ENCODE measurements around the gene DTNA. TPM values are rescaled to one million over a fixed set of nuclear protein-coding genes. Genes with fewer than 3 reads are reported as not detected.

The DTNA gene
- total RNA-seq, 6 experiments from 2014 or later = 0.58 to 1.2 (median 0.98) TPM

DNA sequence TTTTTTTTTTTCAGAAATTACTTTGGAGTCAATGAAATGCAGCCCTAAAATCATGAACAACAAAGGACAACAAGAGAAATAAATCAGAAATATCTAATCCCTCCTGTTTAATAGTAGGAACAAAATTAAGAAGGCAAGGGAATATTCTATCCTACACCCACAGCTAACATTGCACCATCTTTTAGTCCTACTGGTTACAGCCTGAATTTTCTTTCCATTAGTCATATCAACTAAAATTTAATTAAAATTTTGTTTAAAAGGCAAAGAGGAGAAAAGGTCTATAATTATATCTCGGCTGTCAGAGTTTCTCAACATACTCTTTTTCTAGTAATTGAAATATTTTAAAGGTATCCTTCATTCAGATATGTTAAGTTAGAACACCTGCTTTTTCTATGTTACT is 61.9 kb downstream of the DTNA start:
- Mint-ChIP-seq H3K4me3 (peak overlapping the region; percentile 19; the same call in 1 of the 2 replicates), H3K36me3 (ENCODE audit: low read depth) (peaks cover 4% of the 10 kb centered on the region; the same call in 1 of the 2 replicates), H3K9me3 (no peaks in the 10 kb centered on the region), H3K27ac (no peak overlapping the region), H3K27me3 (ENCODE audit: insufficient read depth) (peaks cover 7% of the 10 kb centered on the region), H3K4me1 (ENCODE audit: low read depth) (peaks cover 61% of the 10 kb centered on the region)
- DNase-seq = no peak
- TF ChIP-seq, protein P1, sequence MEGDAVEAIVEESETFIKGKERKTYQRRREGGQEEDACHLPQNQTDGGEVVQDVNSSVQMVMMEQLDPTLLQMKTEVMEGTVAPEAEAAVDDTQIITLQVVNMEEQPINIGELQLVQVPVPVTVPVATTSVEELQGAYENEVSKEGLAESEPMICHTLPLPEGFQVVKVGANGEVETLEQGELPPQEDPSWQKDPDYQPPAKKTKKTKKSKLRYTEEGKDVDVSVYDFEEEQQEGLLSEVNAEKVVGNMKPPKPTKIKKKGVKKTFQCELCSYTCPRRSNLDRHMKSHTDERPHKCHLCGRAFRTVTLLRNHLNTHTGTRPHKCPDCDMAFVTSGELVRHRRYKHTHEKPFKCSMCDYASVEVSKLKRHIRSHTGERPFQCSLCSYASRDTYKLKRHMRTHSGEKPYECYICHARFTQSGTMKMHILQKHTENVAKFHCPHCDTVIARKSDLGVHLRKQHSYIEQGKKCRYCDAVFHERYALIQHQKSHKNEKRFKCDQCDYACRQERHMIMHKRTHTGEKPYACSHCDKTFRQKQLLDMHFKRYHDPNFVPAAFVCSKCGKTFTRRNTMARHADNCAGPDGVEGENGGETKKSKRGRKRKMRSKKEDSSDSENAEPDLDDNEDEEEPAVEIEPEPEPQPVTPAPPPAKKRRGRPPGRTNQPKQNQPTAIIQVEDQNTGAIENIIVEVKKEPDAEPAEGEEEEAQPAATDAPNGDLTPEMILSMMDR (IDR thresholded peaks at IDR 0.05) = no peak

DNA sequence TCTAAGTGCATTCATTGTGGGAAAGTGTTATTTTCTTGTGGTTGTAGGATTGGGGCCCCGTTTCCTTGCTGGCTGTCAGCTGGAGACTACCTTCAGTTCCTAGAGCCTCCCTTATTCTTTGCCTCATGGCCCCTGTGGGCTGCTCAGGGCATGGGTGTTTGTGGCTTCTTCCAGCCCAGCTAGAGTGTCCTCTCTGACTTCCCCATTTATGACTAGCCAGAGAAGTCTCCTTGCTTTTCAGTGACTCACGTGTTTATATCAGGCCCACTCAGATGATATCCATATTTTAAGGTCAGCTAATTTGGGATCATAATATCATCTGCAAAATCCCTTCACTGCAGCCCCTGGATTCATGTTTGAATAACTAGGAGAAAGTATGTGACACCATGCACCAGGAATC is 62.8 kb downstream of the DTNA start:
- Mint-ChIP-seq H3K4me1 (ENCODE audit: low read depth) (peaks cover 52% of the 10 kb centered on the region), H3K27ac (peak overlapping the region; percentile 53), H3K9me3 (no peaks in the 10 kb centered on the region), H3K27me3 (ENCODE audit: insufficient read depth) (peaks cover 7% of the 10 kb centered on the region), H3K4me3 (peak overlapping the region; percentile 58), H3K36me3 (ENCODE audit: low read depth) (peaks cover 6% of the 10 kb centered on the region; the same call in 1 of the 2 replicates)
- DNase-seq = peak; percentile 21
- TF ChIP-seq, protein P1 (IDR thresholded peaks at IDR 0.05) = no peak

DNA sequence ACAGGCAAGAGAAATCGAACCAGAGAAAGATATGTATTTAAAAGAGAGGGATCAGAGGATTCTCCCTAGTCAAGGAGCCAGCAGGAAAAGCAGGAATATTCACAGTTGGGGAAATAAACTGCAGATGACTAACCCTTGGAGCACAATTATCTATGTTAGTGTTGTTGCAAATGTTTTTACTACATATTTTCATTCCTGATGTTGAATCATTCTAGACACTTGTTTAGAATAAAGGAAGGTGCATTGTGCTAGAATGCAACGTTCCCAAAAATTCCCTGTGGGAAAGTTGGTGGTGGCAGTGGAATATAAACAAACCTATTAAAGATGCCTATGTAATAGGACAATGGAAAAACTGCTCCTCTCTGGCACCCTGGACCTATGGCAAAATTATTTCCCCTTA is 63.3 kb downstream of the DTNA start:
- Mint-ChIP-seq H3K4me1 (ENCODE audit: low read depth) (peaks cover 47% of the 10 kb centered on the region), H3K36me3 (ENCODE audit: low read depth) (peaks cover 6% of the 10 kb centered on the region; the same call in 1 of the 2 replicates), H3K27ac (peak overlapping the region; percentile 53), H3K4me3 (peak overlapping the region; percentile 58), H3K27me3 (ENCODE audit: insufficient read depth) (peaks cover 7% of the 10 kb centered on the region), H3K9me3 (no peaks in the 10 kb centered on the region)
- DNase-seq = peak; percentile 32
- TF ChIP-seq, protein P1 (IDR thresholded peaks at IDR 0.05) = no peak

DNA sequence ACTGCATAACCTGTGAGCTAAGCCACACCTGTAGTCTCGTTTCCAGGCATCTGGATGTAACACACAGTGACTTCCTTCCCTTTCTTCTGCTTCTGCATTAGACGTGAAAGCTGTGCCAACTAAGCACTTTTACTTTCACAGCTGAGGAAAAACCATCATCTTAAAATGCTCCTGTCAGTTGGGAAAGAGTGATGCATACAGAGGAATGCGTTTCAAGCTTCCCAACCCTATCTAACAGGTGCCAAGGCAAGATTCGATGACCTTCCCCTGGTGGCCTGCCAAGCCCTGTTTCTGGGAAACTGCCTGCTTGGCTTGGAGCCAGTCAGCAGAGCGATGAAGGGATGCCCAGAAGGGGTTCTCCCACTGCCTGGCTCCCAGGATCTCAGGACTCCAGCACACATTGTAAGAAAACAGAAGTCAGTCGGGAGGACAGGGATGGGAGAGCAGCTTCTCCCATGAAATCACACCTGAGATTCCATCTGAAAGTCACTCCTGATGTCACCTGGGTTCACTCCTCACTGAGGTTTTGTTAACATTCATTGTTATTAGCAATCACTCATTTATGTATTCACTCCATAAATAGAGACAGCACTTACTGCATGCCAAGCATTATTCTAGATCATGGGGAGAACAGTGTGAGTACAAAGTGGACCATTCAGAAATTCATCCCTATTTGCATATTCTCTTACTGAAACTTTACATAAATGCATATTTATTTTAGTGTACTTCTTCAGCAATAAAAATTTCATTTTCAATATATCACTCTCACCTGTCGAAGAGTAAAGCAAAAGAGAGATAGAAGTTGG is 64.1 kb downstream of the DTNA start:
- peaks cover 6% of the 10 kb centered on the region; the same call in 1 of the 2 replicates for H3K36me3 Mint-ChIP-seq (ENCODE audit: low read depth)
- H3K27ac Mint-ChIP-seq = no peak overlapping the region; the same call in 1 of the 2 replicates
- TF ChIP-seq, protein P1 (IDR thresholded peaks at IDR 0.05) = no peak
- peak; percentile 22 for DNase-seq
- peak overlapping the region; percentile 43 for H3K4me3 Mint-ChIP-seq
- peaks cover 39% of the 10 kb centered on the region for H3K4me1 Mint-ChIP-seq (ENCODE audit: low read depth)
- H3K27me3 Mint-ChIP-seq (ENCODE audit: insufficient read depth) = peaks cover 7% of the 10 kb centered on the region
- H3K9me3 Mint-ChIP-seq = no peaks in the 10 kb centered on the region

DNA sequence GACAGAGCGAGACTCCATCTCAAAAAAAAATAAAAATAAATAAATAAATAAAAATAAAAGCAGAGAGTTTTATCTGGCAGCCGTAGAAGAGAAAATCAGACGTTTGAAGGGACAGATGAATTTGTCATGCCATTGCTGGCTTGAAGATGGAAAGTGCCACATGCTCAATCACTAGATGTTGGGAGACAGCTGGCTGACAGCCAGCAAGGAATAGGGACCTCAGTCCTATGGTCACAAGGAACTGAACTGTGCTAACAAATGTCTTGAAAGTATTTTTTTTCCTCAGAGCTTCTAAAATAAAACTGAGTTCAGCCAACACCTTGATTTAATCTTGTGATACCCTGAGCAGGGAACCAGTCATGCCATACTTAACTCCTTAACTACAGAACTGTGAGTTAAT is 65.4 kb downstream of the DTNA start:
- TF ChIP-seq, protein P1 (IDR thresholded peaks at IDR 0.05) = no peak

More for the DNA sequence above, 65.4 kb downstream of the DTNA start:
- H3K9me3 Mint-ChIP-seq = no peaks in the 10 kb centered on the region
- no peak overlapping the region for H3K27ac Mint-ChIP-seq
- H3K4me3 Mint-ChIP-seq = no peak overlapping the region
- H3K27me3 Mint-ChIP-seq (ENCODE audit: insufficient read depth) = peaks cover 7% of the 10 kb centered on the region
- H3K36me3 Mint-ChIP-seq (ENCODE audit: low read depth) = peaks cover 6% of the 10 kb centered on the region; the same call in 1 of the 2 replicates
- peaks cover 36% of the 10 kb centered on the region for H3K4me1 Mint-ChIP-seq (ENCODE audit: low read depth)
- DNase-seq = no peak

Measured in HFFc6 (cell line).